OCI-LY7 (cell line): ENCODE data around the gene PPP3CA. TPM values are rescaled to one million over a fixed set of nuclear protein-coding genes. Genes with fewer than 3 reads are reported as not detected.

Experiments used
- BruUV-seq: library from RNA; stranded (reverse); fragments of 400-500 nt; replicated peaks from 2 replicates; lab custom pipeline; 2021; lab: Mats Ljungman, UMichigan
- CTCF ChIA-PET: fragments of 300-600 bp; sonication (Branson Sonifier 250); formaldehyde crosslinking; loops from one replicate; lab custom pipeline; 2022; ENCODE audit warnings: antibody characterized with exemption; ENCODE audit not compliant: unreplicated experiment; lab: Charles Lee
- POLR2A ChIA-PET: fragments of 300-600 bp; sonication (Branson Sonifier 250); formaldehyde crosslinking; loops from one replicate; lab custom pipeline; 2022; ENCODE audit warnings: antibody characterized with exemption; lab: Charles Lee
- DNase-seq: peaks from one replicate; pipeline ENCODE4 v3.0.0-alpha.2; 2015; ENCODE audit warnings: low spot score
- H2AFZ ChIP-seq: fragments of 200-600 bp; sonication (generic), shearing (Covaris generic); 2 replicates; pipeline ENCODE4 v1.6.1; 2014; ENCODE audit warnings: mild to moderate bottlenecking, antibody characterized with exemption, low read length, moderate library complexity
- H3K27ac ChIP-seq: fragments of 200-600 bp; sonication (generic); 2 replicates; pipeline ENCODE4 v1.5.1; 2014; ENCODE audit warnings: mixed run types, low read depth, mild to moderate bottlenecking, moderate library complexity, low read length, inconsistent platforms; ENCODE audit not compliant: poor library complexity, severe bottlenecking
- H3K36me3 ChIP-seq: fragments of 200-600 bp; sonication (generic); 2 replicates; pipeline ENCODE4 v1.6.1; 2014; ENCODE audit warnings: mild to moderate bottlenecking, antibody characterized with exemption, low read length, moderate library complexity, mixed read lengths; ENCODE audit not compliant: insufficient read depth
- H3K4me1 ChIP-seq: fragments of 200-600 bp; sonication (generic); 2 replicates; pipeline ENCODE4 v1.5.1; 2014; ENCODE audit warnings: mild to moderate bottlenecking, low read length; ENCODE audit not compliant: insufficient read depth, poor library complexity, severe bottlenecking
- H3K4me2 ChIP-seq: fragments of 200-600 bp; sonication (generic); 2 replicates; pipeline ENCODE4 v1.6.1; 2014; ENCODE audit warnings: mild to moderate bottlenecking, low read length
- H3K4me3 ChIP-seq: fragments of 200-600 bp; sonication (generic); 2 replicates; pipeline ENCODE4 v1.5.1; 2014; ENCODE audit warnings: mild to moderate bottlenecking, low read depth, low read length; ENCODE audit not compliant: poor library complexity, severe bottlenecking
- H3K79me2 ChIP-seq: fragments of 200-600 bp; sonication (generic); 2 replicates; pipeline ENCODE4 v1.6.1; 2016; ENCODE audit warnings: low read depth, mild to moderate bottlenecking, low read length, moderate library complexity, mixed read lengths; ENCODE audit not compliant: insufficient read depth
- H3K9me2 ChIP-seq: fragments of 200-600 bp; sonication (generic); 2 replicates; pipeline ENCODE4 v1.6.1; 2016; ENCODE audit warnings: mild to moderate bottlenecking, low read length, mixed read lengths; ENCODE audit not compliant: insufficient read depth
- H3K9me3 ChIP-seq: fragments of 200-600 bp; sonication (generic); 2 replicates; pipeline ENCODE4 v1.6.1; 2014; ENCODE audit warnings: mild to moderate bottlenecking, mixed run types, low read length, mixed read lengths
- H4K20me1 ChIP-seq: fragments of 200-600 bp; sonication (generic); 2 replicates; pipeline ENCODE4 v1.6.1; 2014; ENCODE audit warnings: mild to moderate bottlenecking, antibody characterized with exemption, low read length, moderate library complexity, mixed read lengths; ENCODE audit not compliant: insufficient read depth
- EZH2phosphoT487 ChIP-seq: fragments of 200-600 bp; sonication (generic); IDR thresholded peaks from 2 replicates; pipeline ENCODE4 v1.6.1; 2018; ENCODE audit warnings: low read depth, borderline replicate concordance, mild to moderate bottlenecking, mixed run types, antibody characterized with exemption, low read length, moderate library complexity, mixed read lengths
- intact Hi-C: fragments of 100-400 bp; cut with micrococcal nuclease; formaldehyde crosslinking; loops from one replicate; pipeline ENCODE4 v1.10.0; 2022; ENCODE audit not compliant: unreplicated experiment
- total RNA-seq, 2 experiments: library from RNA; depleted of rRNA in 1 of 2; stranded (reverse); fragments of >200 nt in 1 of 2; shearing (Covaris generic) in 1 of 2; gene quantifications; 2 replicates each; pipeline ENCODE4 v1.2.3, GENCODE V29; 2014 to 2022
- TF ChIP-seq, protein P1 (sequence below): fragments of 200-600 bp; sonication (generic); conservative IDR thresholded peaks from 2 replicates; pipeline ENCODE4 v1.5.1; 2014; ENCODE audit warnings: mild to moderate bottlenecking, antibody characterized with exemption, low read length, moderate library complexity, mixed read lengths

Gene PPP3CA
- total RNA-seq, 2 experiments from 2014 or later = 9.2 to 13.6 TPM

DNA sequence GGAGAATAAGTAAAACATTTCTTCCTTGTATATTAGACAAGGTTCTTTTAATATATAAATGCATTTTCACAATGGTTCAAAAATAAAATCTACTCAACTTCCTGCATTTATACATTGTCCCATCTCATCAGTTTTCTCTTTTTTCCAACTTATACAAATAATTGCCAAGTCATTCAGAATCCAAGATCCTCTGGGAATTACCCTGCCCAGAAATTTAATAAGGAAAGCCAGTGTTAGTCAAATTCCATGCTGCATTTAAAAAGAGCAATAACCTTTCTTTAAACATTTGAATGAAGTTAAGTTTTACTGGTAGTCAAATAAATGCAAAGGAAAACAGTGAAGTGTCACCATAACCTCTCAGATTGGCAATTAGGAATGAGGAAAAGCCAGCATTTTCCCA is 357.9 kb downstream of the PPP3CA start:
- Histone ChIP-seq H3K36me3 (no peaks in the 10 kb centered on the region), H3K4me2 (no peak overlapping the region), H4K20me1 (no peaks in the 10 kb centered on the region), H3K9me3 (no peaks in the 10 kb centered on the region), H3K9me2 (no peaks in the 10 kb centered on the region), H3K79me2 (no peaks in the 10 kb centered on the region), H3K4me1 (no peaks in the 10 kb centered on the region), H3K27ac (no peak overlapping the region), H3K4me3 (no peak overlapping the region), H2AFZ (no peak overlapping the region)
- TF ChIP-seq, protein P1, sequence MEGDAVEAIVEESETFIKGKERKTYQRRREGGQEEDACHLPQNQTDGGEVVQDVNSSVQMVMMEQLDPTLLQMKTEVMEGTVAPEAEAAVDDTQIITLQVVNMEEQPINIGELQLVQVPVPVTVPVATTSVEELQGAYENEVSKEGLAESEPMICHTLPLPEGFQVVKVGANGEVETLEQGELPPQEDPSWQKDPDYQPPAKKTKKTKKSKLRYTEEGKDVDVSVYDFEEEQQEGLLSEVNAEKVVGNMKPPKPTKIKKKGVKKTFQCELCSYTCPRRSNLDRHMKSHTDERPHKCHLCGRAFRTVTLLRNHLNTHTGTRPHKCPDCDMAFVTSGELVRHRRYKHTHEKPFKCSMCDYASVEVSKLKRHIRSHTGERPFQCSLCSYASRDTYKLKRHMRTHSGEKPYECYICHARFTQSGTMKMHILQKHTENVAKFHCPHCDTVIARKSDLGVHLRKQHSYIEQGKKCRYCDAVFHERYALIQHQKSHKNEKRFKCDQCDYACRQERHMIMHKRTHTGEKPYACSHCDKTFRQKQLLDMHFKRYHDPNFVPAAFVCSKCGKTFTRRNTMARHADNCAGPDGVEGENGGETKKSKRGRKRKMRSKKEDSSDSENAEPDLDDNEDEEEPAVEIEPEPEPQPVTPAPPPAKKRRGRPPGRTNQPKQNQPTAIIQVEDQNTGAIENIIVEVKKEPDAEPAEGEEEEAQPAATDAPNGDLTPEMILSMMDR = no peak
- no peak for TF ChIP-seq EZH2phosphoT487
- ChIA-PET CTCF (no interaction called here), POLR2A (interaction anchor here (0.7 to 1.5 kb wide), 2 partner anchors 13 to 14 kb away, joined by 3 read pairs; no protein-coding TSS in a partner anchor)
- DNase-seq = no peak
- intact Hi-C loops = no loop called here
- no TSS peak for BruUV-seq

- POLR2A ChIA-PET = interaction anchor here (0.7 to 1.5 kb wide), 2 partner anchors 14 to 15 kb away, joined by 3 read pairs; no protein-coding TSS in a partner anchor
- H3K79me2 ChIP-seq = no peaks in the 10 kb centered on the region
- TF ChIP-seq EZH2phosphoT487 = no peak
- TF ChIP-seq, protein P1 = no peak
Measured at GRCh38 chr4:100988876-100989275, 358.4 kb downstream of the PPP3CA start.

GRCh38 chr4:100986360-100986868 is 360.9 kb downstream of the PPP3CA start:
- ChIA-PET CTCF (no interaction called here), POLR2A (interaction anchor here (0.7 to 1.0 kb wide), 2 partner anchors 15 to 883 kb away, joined by 3 read pairs; no protein-coding TSS in a partner anchor)
- H3K27ac ChIP-seq = no peak overlapping the region
- TF ChIP-seq, protein P1 = no peak
- no peak for TF ChIP-seq EZH2phosphoT487
- no peak overlapping the region for H3K4me2 ChIP-seq
- no peak overlapping the region for H2AFZ ChIP-seq
- H3K9me2 ChIP-seq = no peaks in the 10 kb centered on the region
- no peaks in the 10 kb centered on the region for H3K79me2 ChIP-seq
- BruUV-seq = no TSS peak
- H4K20me1 ChIP-seq = no peaks in the 10 kb centered on the region
- H3K4me3 ChIP-seq = no peak overlapping the region
- intact Hi-C loops = no loop called here
- H3K9me3 ChIP-seq = no peaks in the 10 kb centered on the region
- H3K36me3 ChIP-seq = no peaks in the 10 kb centered on the region
- no peak for DNase-seq
- H3K4me1 ChIP-seq = no peaks in the 10 kb centered on the region

More at GRCh38 chr4:100988876-100989275, 358.4 kb downstream of the PPP3CA start:
- DNase-seq = no peak
- Histone ChIP-seq H3K9me2 (no peaks in the 10 kb centered on the region), H2AFZ (no peak overlapping the region), H3K27ac (no peak overlapping the region), H3K36me3 (no peaks in the 10 kb centered on the region), H3K4me1 (no peaks in the 10 kb centered on the region), H3K4me3 (no peak overlapping the region), H4K20me1 (no peaks in the 10 kb centered on the region), H3K4me2 (no peak overlapping the region), H3K9me3 (no peaks in the 10 kb centered on the region)
- CTCF ChIA-PET = no interaction called here
- intact Hi-C loops = no loop called here
- BruUV-seq = no TSS peak
